GM20431 (cell line): ENCODE data around the gene SLC1A2.

Experiments used
- in situ Hi-C: fragments of 300-500 bp; cut with MseI, MboI; formaldehyde crosslinking; loops from one replicate; pipeline ENCODE4 v1.15.0; 2020; ENCODE audit warnings: low sequenced_read_pairs; ENCODE audit not compliant: unreplicated experiment

Gene SLC1A2

GRCh38 chr11:35285471-35285870, 133.9 kb downstream of the SLC1A2 start:
- in situ Hi-C loops, result no loop called here

- in situ Hi-C loops, result no loop called here
Observed at GRCh38 chr11:35282221-35282882, 137.0 kb downstream of the SLC1A2 start.

DNA sequence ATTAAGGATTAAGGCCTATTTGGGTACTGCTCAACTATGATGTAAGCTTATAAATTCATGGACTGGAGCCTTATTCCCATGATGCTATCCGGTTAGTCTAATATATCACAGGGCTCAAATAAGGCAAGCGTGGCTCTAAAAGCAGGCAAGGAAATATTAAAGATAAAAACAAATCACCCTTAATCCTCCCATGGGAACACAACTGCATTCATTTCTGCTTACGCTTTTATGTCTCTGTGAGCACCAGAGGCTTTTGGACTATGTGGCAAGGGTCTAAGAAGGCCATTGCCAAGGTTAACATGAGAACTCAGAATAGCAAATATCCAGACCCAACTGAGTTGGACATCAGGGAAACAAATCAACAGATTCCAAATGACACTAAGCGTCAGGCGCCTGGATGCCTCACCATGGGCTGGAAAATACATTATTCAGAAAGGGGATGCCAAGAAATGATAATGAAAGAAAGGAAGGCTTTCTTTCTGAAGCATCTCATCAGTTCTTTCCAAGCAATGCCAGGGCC, 138.1 kb downstream of the SLC1A2 start:
- in situ Hi-C loops, result no loop called here

- in situ Hi-C loops, result no loop called here
Observed at GRCh38 chr11:35280727-35281126, 138.6 kb downstream of the SLC1A2 start.

DNA sequence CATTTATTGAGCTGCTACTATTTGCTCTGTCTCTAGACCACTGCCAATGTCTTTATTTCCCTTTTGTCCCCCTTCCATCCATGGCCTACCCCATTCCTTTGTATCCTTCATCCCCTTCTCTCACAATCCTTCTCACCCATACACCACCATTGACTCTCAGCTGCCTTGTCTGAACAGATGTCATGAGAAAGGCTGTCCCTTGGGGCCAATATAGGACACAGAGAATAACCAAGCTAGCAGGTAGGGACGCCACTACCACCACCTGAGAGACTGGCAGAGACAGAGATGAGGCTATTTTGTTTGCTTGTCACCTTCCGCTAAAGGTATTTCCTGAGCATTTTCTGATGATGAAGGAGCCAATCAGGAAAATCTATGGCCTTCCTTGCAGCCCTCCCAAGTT, 141.5 kb downstream of the SLC1A2 start:
- in situ Hi-C loops, result no loop called here

- in situ Hi-C loops, result no loop called here
Observed at GRCh38 chr11:35276396-35277145, 142.8 kb downstream of the SLC1A2 start.

DNA sequence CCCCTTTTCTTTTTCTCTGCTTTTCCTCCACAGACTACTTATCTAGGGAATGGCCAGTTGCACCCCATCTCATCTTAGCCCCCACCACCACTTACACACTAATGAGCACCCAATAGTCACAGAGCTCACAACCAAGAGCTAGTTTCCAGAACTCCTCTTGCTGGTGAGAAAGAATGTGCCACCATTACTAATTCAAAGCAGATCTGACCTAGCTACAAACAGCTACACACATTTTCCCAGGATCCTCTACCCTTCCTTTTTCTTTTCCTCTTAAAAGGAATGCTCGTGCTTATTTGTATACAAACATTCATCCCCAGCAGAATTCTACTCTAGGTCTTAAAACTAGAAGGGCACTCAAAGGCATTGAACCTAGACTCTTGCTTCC, 143.6 kb downstream of the SLC1A2 start:
- in situ Hi-C loops, result no loop called here

GRCh38 chr11:35274909-35275785, 144.2 kb downstream of the SLC1A2 start:
- in situ Hi-C loops, result no loop called here

DNA sequence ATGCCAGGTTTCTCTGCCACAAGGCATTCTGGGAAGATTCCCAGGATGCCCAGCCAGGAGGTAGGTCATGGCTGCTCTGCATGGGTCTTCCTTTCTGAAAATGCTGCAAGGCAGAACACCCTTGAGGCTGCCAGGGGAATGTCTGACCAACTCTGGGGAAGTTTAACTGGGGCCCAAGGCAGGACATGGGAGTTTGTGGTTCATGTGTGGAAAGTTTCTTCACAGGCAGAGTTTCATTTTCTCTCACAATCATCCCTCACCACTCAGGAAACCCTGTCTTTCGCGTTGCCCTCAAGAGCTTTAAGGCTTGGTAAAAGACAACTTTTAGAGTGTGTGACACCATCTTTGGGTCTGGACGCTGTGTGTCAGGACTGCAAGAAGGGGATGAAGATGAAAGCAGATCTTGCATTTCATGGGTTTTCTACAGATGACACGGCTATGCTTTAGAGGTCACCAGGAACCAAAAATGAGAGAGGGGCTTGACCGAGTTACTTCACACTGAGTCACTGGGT, 146.9 kb downstream of the SLC1A2 start:
- in situ Hi-C loops, result no loop called here

DNA sequence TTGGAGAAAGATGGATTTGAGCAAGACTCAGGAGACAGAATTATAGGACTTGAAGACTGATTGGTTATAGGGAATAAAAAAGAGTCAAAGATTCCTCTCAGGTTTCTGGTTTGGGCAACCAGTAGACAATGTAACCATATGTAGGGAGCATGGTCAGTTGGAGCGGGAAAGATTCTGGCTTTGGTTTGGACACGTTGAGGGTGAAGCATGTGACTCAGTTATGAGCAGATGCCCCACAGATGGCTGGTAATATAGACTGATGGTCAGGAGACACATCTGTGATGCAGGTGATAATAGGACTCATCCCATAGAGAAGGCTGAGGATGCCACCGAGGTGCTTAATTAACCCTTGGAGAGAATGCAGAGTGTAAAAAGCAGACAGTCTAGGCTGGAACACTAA, 148.3 kb downstream of the SLC1A2 start:
- in situ Hi-C loops, result no loop called here

DNA sequence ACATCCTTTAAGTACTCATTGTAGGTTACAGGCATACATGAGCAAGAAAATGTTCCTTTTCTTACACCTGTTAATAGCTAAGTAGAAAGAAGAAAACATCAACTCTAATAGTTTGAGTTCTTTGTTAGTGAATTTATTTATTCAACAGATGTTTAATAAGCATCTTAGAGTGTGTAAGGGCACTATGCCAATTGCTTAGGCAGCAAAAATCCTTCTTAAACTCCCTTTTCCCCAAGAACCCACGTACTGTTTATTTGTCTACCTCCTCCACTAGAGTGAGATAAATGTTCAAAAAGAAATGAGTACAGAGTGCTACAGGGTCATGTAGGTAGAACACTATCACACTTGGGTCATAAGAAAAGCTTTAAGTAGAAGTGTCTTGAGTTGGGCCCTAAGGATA, 149.0 kb downstream of the SLC1A2 start:
- in situ Hi-C loops, result no loop called here

- in situ Hi-C loops, result no loop called here
Observed at GRCh38 chr11:35267504-35267903, 151.9 kb downstream of the SLC1A2 start.

GRCh38 chr11:35265755-35266454, 153.5 kb downstream of the SLC1A2 start:
- in situ Hi-C loops, result no loop called here

DNA sequence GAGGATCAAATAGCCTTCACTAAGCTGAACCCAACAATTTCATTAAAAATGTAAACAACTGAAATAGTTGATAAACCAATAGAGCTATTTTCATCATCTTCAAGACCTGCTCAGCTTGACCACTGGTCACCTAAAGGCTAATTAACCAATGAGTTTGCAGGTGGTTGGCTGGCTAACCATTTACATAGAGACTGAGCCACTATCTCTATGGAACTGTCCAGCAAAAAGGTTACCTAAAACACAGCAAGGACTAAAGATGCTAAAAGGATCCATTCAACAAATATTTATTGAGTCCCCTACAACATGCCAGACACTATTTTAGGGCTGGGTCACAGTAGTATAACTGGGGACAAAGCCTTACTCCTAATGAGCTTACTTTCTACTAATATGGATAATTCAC, 156.6 kb downstream of the SLC1A2 start:
- in situ Hi-C loops, result no loop called here

DNA sequence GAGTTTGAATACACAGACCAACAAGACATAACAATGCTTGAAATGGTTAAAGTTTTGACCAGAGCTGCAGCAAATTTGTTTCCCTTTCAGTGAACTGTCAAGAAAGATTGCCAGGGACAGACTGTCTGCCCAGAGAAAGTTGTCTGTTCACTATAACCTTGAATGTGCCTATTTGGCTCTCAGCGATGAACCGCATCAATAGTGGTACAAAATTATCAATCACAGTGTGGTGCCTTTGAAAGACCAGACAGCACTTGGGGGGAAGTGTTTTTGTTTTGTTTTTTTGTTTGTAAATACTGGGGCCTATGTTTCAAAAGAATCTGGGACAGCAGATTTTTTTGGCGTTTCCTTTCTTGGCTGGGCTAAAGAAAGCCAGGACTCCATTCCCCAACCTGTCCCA, 157.3 kb downstream of the SLC1A2 start:
- in situ Hi-C loops, result no loop called here

GRCh38 chr11:35261197-35261596, 158.2 kb downstream of the SLC1A2 start:
- in situ Hi-C loops, result no loop called here

- in situ Hi-C loops, result no loop called here
Observed at GRCh38 chr11:35260342-35260985, 158.9 kb downstream of the SLC1A2 start.

- in situ Hi-C loops, result no loop called here
Observed at GRCh38 chr11:35259529-35259928, 159.8 kb downstream of the SLC1A2 start.

GRCh38 chr11:35257281-35257680, 162.1 kb downstream of the SLC1A2 start:
- in situ Hi-C loops, result no loop called here
